Tibial nerve (tissue), 4 donors: ENCODE results near the gene KLHL40.

ENCODE experiments used
- EP300 ChIP-seq, 2 donors: sonication (generic); formaldehyde crosslinking; IDR thresholded peaks; one replicate each; pipeline ENCODE4 v1.6.1; 2017; ENCODE audit warnings: antibody characterized with exemption in 2 of 2, mild to moderate bottlenecking in 1 of 2
- POLR2A ChIP-seq, 2 donors: fragments of 450-650 bp; IDR thresholded peaks; one replicate each; pipeline ENCODE4 v1.6.1; 2017; ENCODE audit warnings: antibody characterized with exemption in 2 of 2, mild to moderate bottlenecking in 2 of 2, moderate library complexity in 2 of 2
- TF ChIP-seq, protein P1 (sequence below), 5 experiments: fragments of 200-600 bp in 3 of 5; fragments of 450-650 bp in 2 of 5; sonication (generic) in 3 of 5; IDR thresholded peaks; one replicate each; pipeline ENCODE4 v1.5.1; 2016 to 2019; ENCODE audit warnings: antibody characterized with exemption in 5 of 5, mild to moderate bottlenecking in 3 of 5, moderate library complexity in 2 of 5

DNA sequence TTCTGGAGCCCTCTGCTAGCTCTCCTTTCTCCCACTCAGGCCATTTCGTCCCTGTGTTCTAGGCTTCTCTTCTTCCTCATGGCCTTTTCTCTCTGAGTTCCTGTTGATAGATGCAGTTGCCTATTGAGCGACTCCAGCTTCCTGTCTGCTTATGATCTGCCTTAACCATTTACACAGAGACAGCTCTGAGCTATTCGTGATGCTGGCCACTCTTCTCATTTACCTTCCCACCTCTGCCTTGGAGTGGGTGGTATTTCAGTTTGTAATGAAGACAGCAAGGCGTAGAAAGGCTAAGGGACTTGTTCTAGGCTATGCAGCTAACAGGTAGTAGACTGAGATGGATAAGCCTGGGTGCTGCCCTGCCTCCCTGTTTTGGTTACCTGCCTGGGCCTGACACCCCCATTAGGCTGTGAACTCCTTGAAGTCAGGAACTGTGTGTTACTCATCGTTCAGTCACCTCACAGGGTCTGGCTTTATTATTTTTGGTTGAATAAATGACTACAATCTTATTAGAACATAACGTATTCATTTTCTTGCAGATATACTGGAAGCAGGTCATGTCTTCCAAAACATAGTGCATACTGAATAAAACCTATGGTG, 44.5 kb upstream of the KLHL40 start:
- TF ChIP-seq POLR2A (IDR thresholded peaks at IDR 0.05) (no peak), EP300 (IDR thresholded peaks at IDR 0.05) (no peak)
- TF ChIP-seq, protein P1, sequence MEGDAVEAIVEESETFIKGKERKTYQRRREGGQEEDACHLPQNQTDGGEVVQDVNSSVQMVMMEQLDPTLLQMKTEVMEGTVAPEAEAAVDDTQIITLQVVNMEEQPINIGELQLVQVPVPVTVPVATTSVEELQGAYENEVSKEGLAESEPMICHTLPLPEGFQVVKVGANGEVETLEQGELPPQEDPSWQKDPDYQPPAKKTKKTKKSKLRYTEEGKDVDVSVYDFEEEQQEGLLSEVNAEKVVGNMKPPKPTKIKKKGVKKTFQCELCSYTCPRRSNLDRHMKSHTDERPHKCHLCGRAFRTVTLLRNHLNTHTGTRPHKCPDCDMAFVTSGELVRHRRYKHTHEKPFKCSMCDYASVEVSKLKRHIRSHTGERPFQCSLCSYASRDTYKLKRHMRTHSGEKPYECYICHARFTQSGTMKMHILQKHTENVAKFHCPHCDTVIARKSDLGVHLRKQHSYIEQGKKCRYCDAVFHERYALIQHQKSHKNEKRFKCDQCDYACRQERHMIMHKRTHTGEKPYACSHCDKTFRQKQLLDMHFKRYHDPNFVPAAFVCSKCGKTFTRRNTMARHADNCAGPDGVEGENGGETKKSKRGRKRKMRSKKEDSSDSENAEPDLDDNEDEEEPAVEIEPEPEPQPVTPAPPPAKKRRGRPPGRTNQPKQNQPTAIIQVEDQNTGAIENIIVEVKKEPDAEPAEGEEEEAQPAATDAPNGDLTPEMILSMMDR (IDR thresholded peaks at IDR 0.05): no peak
